GOT3 (cell line): ENCODE data around the gene SCRG1.
A peak's percentile ranks its signal among the peaks of the same experiment; 100 is the strongest.

Experiments used
- DNase-seq: peaks from one replicate; lab custom pipeline; 2025; ENCODE audit warnings: mixed read lengths; lab: John Stamatoyannopoulos, UW

The SCRG1 gene

DNA sequence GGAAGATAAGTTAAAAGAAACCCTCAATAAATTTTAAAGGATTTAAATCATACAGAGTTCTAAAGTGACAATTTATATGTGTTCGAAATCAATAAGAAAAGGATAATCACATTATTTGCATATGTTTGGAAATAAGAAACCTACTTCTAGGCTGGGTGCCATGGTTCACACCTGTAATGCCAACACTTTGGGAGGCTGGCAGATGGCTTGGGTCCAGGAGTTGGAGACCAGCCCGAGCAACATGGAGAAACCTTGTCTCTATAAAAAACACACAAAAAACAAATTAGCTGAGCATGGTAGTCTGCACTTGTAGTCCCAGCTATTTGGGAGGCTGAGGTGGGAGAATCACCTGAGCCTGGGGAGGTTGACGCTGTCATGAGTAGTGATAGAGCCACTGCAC lies 36.2 kb downstream of the SCRG1 start:
- DNase-seq = no peak

DNA sequence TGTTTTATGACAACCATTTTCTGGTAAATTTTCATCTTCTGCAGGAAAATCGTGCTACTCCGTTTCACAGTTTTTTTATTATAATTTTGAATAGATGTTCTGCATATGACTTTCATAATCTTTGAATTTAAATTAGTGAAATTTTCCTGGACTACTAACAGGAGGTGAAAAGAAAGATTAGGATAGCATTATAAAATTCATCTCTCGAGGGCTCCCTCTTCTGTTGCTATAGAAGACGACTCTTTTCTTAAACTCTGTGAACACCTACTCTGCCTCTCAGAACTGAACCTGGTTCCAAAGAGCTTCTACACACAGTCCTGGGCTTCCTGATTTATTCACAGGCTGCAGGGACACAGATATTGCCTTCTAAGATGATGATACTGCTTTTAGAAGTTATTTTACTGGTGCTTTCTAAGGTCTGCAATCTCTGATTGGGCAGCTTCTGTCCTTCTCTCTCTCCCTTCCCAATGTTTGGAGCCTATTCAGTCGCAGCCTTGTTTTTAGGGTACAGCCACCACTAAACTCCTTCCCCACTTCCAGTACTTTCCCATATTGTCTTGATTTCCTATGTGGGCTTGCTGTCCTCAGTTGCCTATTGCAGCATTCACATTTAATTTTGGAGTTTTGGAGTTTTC lies 38.2 kb downstream of the SCRG1 start:
- no peak for DNase-seq

DNA sequence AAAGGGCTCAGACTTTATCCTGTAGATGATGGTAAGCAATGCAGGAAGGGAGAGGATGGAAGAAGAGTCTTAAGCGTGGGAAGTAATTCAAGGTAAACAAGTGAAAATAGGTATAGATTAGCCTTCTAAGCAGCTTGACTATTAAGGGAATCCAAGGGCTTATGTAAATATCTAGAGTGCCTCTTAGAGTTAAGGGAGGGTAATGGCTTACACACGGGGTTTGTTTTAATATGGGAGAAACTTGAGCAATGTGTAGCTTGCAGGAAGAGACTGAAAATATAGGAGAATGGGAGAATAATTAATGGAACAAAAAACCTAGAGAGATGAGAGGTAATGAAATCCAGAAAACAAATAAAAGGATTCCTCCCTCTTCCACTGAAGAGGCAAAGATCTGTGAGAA lies 41.0 kb downstream of the SCRG1 start:
- no peak for DNase-seq

DNA sequence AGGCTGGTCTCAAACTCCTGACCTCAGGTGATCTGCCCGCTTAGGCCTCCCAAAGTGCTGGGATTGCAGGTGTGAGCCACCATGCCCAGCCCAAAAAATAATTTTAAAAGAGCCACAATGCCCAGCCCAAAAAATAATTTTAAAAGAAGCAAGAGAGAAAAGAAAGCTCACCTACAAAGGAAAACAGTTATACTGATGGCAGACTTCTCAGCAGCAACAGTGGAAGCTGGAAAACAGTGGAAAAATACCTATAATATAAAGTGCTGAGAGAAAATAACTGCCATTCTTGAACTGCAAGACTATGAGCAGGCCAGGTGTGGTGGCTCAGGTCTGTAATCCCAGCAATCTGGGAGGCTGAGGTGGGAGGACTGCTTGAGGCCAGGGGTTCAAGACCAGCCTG lies 51.4 kb downstream of the SCRG1 start:
- no peak for DNase-seq

DNA sequence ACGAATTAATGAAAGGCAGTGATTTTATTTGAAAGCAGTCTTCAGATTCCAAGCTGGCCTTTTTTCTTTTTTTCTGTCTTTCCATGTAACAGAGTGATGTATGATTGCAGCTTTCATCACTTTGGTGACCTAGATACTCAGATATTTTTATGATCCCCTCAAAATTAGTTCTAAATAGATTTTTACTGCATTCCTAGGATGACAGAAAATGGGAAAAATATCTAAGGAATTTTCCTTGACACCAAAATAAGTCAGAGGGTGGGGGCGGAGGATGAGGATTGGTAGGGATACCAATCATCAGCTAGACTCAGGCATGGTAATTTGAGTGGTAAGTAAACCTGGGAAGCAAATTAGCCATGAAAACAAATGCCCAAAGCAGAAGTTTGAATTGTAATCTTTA lies 52.8 kb downstream of the SCRG1 start:
- no peak for DNase-seq

DNA sequence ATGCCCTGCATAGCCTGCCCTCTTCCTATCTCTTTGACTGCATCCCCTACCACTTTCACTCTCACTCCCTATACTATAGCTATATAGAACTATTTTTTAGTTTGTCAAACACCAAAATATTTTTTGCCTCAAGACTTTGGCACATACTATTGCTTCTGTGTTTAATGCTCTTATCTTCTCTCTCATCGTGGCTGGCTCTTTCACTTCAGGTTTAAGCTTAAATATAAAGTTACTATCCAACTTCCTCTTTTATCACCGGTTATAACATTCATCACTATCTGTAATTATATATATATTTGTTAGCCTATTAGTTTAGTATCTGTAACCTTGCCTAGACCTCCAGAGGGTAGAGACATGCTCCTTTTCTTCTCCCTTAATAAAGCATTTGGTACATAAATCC lies 53.3 kb downstream of the SCRG1 start:
- DNase-seq = no peak

DNA sequence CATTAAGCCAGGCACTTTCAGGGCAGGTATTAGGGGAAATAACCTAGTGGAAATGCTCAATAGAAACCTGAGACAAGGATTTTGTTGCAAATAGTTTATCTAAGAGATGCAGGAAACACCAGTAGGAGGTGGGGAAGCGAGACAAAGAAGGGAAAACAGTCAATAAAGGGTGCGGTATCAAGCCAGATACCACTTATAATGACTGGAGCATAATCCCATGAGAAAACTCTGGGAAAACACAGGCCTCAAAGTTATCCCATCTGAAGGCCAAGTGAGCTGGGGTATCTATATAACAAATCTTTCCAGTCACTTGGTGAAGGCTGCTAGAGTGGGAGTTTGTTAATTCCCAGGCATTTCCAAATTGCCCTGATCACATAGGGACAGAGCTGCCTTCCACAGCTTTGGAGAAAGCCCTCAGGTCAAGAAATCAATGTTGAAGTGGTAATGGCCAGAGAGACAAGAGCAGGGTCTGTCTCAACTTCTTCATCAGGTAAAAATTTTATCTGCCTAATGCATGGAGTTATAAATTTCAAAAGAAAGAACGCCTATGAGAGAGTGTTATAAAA lies 55.0 kb downstream of the SCRG1 start:
- no peak for DNase-seq

DNA sequence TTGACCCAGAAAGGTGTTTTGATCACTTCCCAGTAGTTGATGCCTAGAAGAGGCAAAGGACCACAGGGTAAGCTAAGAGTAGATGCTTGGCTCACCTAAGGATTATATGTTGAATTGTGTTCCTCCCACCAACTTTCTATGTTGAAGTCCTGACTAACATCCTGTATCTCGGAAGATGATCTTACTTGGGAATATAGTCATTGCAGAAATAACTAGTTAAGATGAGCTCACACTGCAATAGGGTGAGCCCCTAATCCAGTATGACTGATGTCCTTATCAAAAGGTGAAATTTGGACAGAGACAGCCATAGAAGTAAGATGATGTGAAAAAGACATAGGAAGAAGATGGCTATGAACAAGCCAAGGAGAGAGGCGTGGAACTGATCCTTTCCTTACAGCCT lies 61.5 kb downstream of the SCRG1 start:
- DNase-seq = no peak

DNA sequence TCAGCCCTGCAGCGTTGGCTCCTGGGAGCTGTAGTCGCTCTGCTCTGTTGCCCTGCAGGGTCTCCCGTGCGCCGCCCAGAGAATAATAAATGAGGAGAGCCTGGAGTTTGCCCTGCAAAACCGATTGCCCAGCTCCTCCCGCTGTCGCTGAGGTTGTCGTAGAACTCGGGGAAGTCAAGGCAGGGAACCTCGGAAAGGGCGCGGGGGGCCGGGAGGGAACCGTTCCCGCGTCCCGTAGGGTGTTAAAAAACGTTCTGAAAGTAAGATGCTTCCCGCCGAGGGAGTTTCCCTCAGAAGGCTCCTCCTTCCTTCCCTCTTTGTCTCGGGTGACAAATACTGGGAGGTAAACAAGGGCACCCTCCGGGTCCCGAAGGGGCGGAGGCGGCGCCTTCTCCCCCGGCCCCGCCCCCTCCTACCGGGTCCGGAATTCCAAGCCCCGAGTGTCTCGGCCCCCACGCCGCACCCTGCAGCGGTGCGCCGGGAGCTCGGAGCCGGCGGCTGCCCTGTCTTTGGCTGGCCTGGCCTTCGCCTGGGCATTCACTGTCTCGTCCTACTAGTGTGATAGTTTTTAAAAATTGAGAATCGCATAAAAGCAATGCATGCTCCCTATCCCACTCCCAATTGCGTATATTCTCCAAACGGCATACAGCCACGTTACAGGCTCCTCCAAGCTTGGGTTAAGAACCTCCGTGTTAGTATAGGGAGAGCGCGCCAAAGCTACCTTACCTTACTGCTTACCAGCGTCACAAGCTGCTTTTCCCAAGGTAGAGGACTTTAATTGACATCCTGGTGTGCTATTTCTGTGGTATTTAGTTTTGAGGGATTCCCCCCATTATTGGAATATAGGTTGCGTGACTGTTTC lies 63.8 kb downstream of the SCRG1 start:
- DNase-seq = peak; percentile 14
